ENCODE measurements around the gene NRIP1. TPM values are rescaled to one million over a fixed set of nuclear protein-coding genes. Genes with fewer than 3 reads are reported as not detected.

Gene NRIP1
- total RNA-seq, 1 experiment from 2014 or later = 14.6 TPM

- CTCF ChIA-PET = no interaction called here
- BruUV-seq (replicated peaks) = no TSS peak
- H3K9me3 ChIP-seq (ENCODE audit: low read depth, low read length, poor library complexity, severe bottlenecking) = no peaks in the 10 kb centered on the region
- no peaks in the 10 kb centered on the region for H3K36me3 ChIP-seq (ENCODE audit: insufficient read depth, low read length, poor library complexity, severe bottlenecking)
- no peak overlapping the region for H3K4me3 ChIP-seq (ENCODE audit: low read depth, low read length, poor library complexity, severe bottlenecking)
- DNase-seq (ENCODE audit: low spot score) = peak; percentile 42
- H3K27me3 ChIP-seq (replicated peaks; ENCODE audit: insufficient read depth, low read depth, low read length, poor library complexity) = no peaks in the 10 kb centered on the region
- no peak overlapping the region for H3K27ac ChIP-seq (ENCODE audit: low read depth, low read length, poor library complexity, severe bottlenecking)
- H3K4me1 ChIP-seq (ENCODE audit: insufficient read depth, low read length, poor library complexity, severe bottlenecking) = peaks cover 6% of the 10 kb centered on the region
- intact Hi-C loops (cut with micrococcal nuclease; ENCODE audit: unreplicated experiment) = no loop called here
- TF ChIP-seq, protein P1, sequence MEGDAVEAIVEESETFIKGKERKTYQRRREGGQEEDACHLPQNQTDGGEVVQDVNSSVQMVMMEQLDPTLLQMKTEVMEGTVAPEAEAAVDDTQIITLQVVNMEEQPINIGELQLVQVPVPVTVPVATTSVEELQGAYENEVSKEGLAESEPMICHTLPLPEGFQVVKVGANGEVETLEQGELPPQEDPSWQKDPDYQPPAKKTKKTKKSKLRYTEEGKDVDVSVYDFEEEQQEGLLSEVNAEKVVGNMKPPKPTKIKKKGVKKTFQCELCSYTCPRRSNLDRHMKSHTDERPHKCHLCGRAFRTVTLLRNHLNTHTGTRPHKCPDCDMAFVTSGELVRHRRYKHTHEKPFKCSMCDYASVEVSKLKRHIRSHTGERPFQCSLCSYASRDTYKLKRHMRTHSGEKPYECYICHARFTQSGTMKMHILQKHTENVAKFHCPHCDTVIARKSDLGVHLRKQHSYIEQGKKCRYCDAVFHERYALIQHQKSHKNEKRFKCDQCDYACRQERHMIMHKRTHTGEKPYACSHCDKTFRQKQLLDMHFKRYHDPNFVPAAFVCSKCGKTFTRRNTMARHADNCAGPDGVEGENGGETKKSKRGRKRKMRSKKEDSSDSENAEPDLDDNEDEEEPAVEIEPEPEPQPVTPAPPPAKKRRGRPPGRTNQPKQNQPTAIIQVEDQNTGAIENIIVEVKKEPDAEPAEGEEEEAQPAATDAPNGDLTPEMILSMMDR (conservative IDR thresholded peaks at IDR 0.05; ENCODE audit: low read depth, low read length) = no peak
- TF ChIP-seq EZH2 (IDR thresholded peaks at IDR 0.05; ENCODE audit: borderline replicate concordance, low read depth, low read length, poor library complexity, severe bottlenecking) = no peak
- POLR2A ChIA-PET (ENCODE audit: low non-redundant PET) = no interaction called here
These were observed 30.5 kb upstream of the NRIP1 start for GRCh38 chr21:15095326-15095725.

DNA sequence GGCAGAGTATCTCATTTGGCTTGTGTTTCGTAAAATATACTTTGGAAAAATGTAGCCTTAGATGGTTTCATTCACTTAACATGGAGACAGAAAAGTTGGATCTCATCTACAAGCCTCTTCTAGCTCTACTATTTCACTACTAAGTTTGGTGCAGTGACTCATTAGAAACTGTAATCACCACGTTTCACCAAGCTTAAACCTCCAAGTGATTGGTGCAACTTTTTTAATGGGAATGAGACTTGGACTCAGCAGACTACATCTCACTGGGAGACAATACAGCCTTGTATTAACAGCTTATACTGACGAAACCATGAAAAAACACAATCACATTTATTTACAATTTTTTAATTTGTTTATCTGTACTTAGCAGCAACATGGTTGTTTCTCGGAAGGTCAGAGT lies 29.9 kb upstream of the NRIP1 start:
- no peaks in the 10 kb centered on the region for H3K27me3 ChIP-seq (replicated peaks; ENCODE audit: insufficient read depth, low read depth, low read length, poor library complexity)
- POLR2A ChIA-PET (ENCODE audit: low non-redundant PET) = no interaction called here

DNA sequence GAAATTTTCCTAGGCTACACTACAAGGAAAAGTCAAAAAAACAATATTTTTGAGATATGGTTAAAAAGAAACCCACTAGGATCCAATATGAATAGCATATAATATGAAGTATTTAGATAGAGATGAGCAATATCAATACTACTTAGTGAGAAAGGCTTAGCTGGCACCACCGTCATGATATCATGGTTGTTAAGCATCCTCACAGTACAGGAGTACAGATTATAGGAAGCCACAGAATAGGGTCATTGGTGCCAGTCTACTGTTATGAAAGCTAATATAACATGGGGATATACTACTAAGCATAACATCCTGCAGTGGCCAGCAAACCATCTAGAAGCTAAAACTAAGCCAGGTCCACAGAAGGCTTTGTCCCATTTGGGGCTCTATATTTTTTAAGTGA lies 28.4 kb upstream of the NRIP1 start:
- CTCF ChIA-PET = no interaction called here
- DNase-seq (ENCODE audit: low spot score) = no peak
- H3K9me3 ChIP-seq (ENCODE audit: low read depth, low read length, poor library complexity, severe bottlenecking) = no peaks in the 10 kb centered on the region
- H3K27ac ChIP-seq (ENCODE audit: low read depth, low read length, poor library complexity, severe bottlenecking) = no peak overlapping the region
- TF ChIP-seq EZH2 (IDR thresholded peaks at IDR 0.05; ENCODE audit: borderline replicate concordance, low read depth, low read length, poor library complexity, severe bottlenecking) = no peak
- TF ChIP-seq, protein P1 (conservative IDR thresholded peaks at IDR 0.05; ENCODE audit: low read depth, low read length) = no peak
- POLR2A ChIA-PET (ENCODE audit: low non-redundant PET) = no interaction called here
- no peaks in the 10 kb centered on the region for H3K27me3 ChIP-seq (replicated peaks; ENCODE audit: insufficient read depth, low read depth, low read length, poor library complexity)
- H3K36me3 ChIP-seq (ENCODE audit: insufficient read depth, low read length, poor library complexity, severe bottlenecking) = no peaks in the 10 kb centered on the region
- no TSS peak for BruUV-seq (replicated peaks)
- peaks cover 6% of the 10 kb centered on the region for H3K4me1 ChIP-seq (ENCODE audit: insufficient read depth, low read length, poor library complexity, severe bottlenecking)
- H3K4me3 ChIP-seq (ENCODE audit: low read depth, low read length, poor library complexity, severe bottlenecking) = no peak overlapping the region
- intact Hi-C loops (cut with micrococcal nuclease; ENCODE audit: unreplicated experiment) = no loop called here

More for the DNA sequence above, 29.9 kb upstream of the NRIP1 start:
- BruUV-seq (replicated peaks) = no TSS peak
- TF ChIP-seq EZH2 (IDR thresholded peaks at IDR 0.05; ENCODE audit: borderline replicate concordance, low read depth, low read length, poor library complexity, severe bottlenecking) = no peak
- DNase-seq (ENCODE audit: low spot score) = peak; percentile 21
- intact Hi-C loops (cut with micrococcal nuclease; ENCODE audit: unreplicated experiment) = no loop called here
- CTCF ChIA-PET = no interaction called here
- no peak overlapping the region for H3K27ac ChIP-seq (ENCODE audit: low read depth, low read length, poor library complexity, severe bottlenecking)
- peaks cover 6% of the 10 kb centered on the region for H3K4me1 ChIP-seq (ENCODE audit: insufficient read depth, low read length, poor library complexity, severe bottlenecking)
- H3K4me3 ChIP-seq (ENCODE audit: low read depth, low read length, poor library complexity, severe bottlenecking) = no peak overlapping the region
- no peaks in the 10 kb centered on the region for H3K9me3 ChIP-seq (ENCODE audit: low read depth, low read length, poor library complexity, severe bottlenecking)
- H3K36me3 ChIP-seq (ENCODE audit: insufficient read depth, low read length, poor library complexity, severe bottlenecking) = no peaks in the 10 kb centered on the region

DNA sequence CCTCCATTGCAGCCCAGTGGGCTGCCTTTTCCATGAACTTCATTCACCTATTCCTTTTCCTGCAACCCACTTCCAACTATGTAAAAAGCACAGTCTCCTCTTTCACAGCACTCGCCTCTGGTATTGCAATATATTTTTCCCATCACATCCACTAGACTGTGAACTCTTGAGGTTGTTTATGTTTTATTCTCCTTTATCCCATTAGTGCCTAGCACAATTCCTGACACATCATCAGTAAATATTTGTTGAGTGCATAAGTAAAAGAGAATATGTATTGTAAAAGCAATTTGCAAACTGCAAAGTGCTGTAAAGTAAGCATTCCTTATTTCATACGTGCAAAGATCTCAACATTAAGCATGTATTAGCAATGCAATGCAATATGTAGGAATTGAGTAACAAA lies 27.9 kb upstream of the NRIP1 start:
- Histone ChIP-seq H3K27me3 (replicated peaks; ENCODE audit: insufficient read depth, low read depth, low read length, poor library complexity) (no peaks in the 10 kb centered on the region), H3K36me3 (ENCODE audit: insufficient read depth, low read length, poor library complexity, severe bottlenecking) (no peaks in the 10 kb centered on the region), H3K27ac (ENCODE audit: low read depth, low read length, poor library complexity, severe bottlenecking) (no peak overlapping the region), H3K4me3 (ENCODE audit: low read depth, low read length, poor library complexity, severe bottlenecking) (no peak overlapping the region), H3K4me1 (ENCODE audit: insufficient read depth, low read length, poor library complexity, severe bottlenecking) (peaks cover 6% of the 10 kb centered on the region), H3K9me3 (ENCODE audit: low read depth, low read length, poor library complexity, severe bottlenecking) (no peaks in the 10 kb centered on the region)
- TF ChIP-seq, protein P1 (conservative IDR thresholded peaks at IDR 0.05; ENCODE audit: low read depth, low read length) = no peak
- TF ChIP-seq EZH2 (IDR thresholded peaks at IDR 0.05; ENCODE audit: borderline replicate concordance, low read depth, low read length, poor library complexity, severe bottlenecking) = no peak
- intact Hi-C loops (cut with micrococcal nuclease; ENCODE audit: unreplicated experiment) = no loop called here
- CTCF ChIA-PET = no interaction called here
- DNase-seq (ENCODE audit: low spot score) = no peak
- POLR2A ChIA-PET (ENCODE audit: low non-redundant PET) = no interaction called here
- BruUV-seq (replicated peaks) = no TSS peak
